GM21717 (cell line): ENCODE results near the gene ZBTB46.
A peak's percentile ranks its signal among the peaks of the same experiment; 100 is the strongest.

Source experiments
- ATAC-seq: cut with Tn5 transposase; IDR thresholded peaks from one replicate; pipeline ENCODE4 v1.9.1; 2021; ENCODE audit warnings: mild to moderate bottlenecking, moderate library complexity; ENCODE audit not compliant: unreplicated experiment

The ZBTB46 gene

DNA sequence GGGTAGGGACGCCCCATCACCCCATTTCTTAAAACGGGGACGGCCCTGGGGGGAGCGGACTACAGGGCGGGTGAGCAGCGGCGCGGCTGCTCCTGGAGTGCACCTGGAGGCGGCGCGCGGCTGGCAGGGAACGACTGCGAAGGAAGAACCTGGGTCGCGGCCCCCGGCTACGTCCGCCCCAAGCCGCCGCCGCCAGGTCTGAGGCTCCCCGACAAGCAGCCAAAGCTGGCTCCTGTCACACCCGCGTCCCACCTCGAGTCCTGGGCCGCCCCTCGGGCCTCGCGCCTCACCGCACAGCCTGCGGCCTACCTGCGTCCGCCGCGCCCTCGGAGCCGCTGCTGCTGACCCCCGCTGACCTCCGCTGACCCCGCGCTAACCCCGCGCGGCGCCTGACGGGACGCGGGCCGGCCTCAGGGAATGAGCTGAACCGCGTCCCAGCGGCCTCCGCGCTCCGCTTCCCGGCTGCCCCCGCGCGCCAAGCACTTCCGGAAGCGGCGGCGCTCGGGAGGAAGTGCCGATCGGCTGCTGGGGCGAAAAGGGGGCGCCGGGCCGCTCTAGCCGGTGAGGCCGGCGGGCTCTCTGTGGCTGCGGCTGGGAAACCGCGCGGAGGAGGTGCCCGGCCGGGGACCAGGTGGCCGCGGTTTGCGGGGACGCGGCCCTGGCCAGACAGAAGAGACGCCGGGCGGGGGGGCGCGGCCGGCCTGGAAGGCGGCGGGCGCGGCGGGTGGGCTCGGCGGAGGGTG lies 123.3 kb downstream of the ZBTB46 start, which contains the start of the genes ARFRP1 and ZGPAT:
ARFRP1 (minus strand) TSS at position 419 of the 743 bp plus-strand sequence. CDS start 885 bp downstream, outside the sequence.
ZGPAT (plus strand) TSS at position 482 of the 743 bp plus-strand sequence. CDS start 542 bp downstream, outside the sequence.
- peak; percentile 47 for ATAC-seq

- ATAC-seq, result peak; percentile 23
Measured at GRCh38 chr20:63706852-63707557, 124.1 kb downstream of the ZBTB46 start.

DNA sequence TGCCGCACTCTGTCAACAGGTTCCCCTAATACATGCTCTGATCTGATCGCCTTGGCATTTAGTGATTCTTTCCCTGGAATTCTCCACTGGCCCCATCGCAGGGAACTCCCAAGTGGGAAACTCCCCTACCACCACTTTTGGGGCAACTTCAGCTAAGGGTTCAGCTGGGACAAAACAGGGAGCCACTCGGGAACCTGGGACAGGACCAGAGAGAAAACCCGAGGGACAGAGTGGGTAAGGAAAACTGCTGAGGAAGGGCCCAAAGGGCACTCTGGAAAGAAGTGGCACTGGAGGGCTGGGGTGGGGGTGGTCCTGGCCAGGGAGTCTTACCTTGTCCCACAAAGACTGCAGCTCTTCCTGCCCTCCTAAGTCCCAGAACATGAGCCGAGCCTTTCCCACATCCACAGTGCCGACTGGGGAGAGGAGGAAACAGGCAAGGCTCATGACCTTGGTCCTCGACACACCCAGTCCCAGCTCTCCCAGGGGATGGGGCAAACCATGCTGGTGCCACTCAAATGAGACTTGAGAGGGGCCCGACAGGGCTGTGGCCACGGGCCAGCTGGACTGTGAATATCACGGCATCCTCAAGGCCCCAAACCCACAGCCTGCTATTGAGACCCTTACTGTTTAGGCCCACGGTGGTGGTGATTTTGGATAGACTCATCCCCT lies 124.9 kb downstream of the ZBTB46 start:
- ATAC-seq, result no peak

DNA sequence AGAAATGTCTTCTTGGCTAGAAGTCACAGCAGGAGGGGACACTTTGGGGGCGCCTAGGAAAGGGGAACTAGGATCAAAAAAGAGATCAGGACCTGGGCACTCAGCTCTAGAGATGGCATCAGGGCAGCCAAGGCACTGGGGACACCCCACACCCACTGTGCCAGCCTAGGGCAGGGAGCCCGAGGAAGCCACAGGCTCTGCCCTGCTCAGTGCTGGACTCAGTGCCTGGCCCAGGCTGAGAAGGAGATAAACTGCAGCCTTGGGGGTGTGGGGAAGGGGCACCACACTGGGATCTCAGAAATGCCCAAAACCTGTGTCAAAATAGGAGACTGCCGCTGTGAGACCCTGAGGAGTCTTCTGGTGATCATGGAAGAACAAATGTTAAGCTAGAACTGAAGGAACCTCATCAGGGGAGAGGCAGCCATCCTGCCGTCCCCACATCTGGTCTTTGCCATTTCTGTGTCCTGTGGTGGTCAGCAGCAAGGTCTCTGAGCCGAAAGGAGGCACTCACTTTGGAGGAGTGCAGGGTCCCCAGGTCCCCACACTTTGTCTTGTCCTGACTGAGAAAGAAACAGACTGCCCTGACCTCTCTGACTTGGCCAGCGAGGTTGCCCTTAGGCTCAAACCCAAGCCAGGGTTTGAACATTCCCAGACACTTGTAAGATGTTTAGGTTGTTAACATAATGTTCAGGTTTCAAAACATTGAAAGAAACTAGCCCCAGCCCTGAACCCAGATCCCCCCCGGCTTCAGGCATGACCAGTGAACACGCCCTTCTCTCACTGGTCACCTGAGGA lies 125.6 kb downstream of the ZBTB46 start:
- no peak for ATAC-seq

DNA sequence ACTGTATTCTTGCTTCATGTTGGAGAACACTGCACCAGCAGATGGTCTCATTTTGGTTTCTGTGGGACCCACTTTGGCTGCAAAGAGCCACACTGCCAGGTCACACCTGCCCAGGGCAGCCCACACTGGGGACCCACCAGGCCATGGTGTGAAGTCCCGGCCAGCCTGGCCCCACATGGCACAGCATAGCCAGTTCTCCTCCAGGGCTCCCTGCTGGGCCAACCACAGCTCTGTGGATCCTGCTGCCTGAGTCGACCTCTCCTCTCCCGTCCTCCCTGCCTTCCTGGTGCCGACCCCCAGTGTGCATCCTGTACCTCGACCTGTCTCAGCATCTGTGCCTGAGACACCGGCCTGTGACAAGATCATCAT lies 126.3 kb downstream of the ZBTB46 start:
- no peak for ATAC-seq

DNA sequence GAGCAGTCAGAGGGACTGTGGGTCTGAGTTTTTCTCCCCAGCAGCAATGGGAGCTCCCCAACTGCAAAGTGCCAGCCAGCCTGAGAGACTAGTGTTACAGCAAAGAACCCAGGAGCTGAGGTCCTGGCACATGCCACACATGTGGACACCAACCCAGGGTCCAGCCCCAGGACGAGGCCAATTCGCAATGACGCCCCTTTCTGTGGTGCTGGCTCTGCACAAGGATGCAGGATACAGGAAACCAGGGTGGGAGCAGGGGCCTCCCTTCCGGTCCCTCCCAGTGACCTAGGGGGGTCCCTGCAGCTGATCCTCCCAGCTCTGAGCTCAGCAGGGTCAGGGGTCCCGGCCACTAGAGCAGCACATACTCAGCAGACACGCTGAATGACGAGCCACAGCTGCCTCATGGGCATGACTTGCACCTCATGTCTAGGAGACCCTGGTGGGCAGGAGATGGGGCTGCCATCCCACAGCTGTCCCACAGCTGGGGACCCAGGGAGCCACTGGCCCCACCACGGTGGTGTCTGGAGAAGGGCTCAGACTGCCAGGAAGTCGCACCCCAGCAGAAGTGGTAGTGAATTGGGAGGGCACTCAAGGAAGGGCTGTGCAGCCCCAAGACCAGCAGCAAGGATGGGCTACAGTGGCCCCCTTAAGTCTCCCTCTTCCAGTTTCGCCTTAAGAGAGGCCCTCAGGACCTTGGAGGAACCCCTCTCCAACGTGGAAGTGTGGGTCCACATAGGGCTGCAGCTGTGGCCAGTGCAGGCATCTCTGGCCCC lies 126.9 kb downstream of the ZBTB46 start:
- ATAC-seq, result no peak

DNA sequence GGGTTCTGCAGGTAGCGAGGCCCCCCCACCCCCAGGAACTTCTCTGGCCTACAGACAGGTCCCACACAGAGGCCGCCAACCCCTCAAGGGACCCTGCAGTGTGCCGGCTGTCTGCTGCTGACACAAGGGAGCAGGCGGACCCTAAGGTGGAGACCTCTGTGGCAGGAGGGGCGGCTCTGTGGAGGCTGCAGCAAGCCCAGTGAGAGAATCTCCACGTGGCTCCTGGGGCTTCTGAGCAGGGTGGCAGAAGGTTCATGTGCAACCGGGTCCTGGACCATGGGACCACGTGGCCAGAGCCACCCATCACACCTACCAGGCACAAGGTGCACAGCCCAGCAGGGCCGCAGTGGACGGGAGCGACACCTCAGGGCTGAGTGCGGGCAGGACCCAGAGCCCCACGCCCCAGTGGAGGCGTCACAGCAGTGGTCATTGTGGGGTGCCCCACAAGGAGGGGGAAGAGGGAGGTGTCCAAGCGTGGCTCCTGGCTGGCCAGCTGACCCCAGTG lies 127.5 kb downstream of the ZBTB46 start:
- ATAC-seq, result no peak

DNA sequence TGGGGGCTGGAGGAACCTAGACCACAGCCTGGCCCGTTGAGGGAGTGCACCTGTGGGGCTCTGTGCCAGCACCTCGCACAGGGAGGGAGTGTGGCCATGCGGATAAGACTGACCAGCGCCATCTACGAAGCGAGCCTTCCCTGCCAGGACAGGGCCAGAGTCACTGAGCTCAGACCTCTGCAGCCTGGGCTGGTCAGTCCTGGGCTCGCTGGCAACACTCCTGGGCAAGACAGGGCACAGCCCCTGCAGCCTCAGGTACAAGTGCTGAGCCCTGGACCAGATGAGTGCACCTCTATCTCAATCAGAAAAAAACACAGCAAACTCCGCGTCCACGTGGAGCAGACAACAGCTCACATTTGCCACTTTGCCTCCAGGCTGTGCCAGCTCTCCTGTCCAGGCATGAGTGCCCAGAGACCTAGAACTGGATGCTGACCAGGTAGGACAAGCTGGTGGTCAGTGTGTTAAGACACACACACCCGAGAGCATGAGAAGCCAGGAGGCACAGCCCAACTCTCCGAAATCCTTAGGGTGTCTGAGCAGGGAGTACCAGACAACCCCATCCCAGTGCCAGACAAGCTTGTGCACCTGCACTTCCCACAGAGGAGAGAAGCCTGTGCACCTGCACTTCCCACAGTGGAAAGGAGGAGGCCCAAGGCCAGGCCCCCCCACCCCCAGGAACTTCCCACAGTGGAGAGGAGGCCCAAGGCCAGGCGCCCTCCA lies 128.2 kb downstream of the ZBTB46 start:
- ATAC-seq, result no peak

DNA sequence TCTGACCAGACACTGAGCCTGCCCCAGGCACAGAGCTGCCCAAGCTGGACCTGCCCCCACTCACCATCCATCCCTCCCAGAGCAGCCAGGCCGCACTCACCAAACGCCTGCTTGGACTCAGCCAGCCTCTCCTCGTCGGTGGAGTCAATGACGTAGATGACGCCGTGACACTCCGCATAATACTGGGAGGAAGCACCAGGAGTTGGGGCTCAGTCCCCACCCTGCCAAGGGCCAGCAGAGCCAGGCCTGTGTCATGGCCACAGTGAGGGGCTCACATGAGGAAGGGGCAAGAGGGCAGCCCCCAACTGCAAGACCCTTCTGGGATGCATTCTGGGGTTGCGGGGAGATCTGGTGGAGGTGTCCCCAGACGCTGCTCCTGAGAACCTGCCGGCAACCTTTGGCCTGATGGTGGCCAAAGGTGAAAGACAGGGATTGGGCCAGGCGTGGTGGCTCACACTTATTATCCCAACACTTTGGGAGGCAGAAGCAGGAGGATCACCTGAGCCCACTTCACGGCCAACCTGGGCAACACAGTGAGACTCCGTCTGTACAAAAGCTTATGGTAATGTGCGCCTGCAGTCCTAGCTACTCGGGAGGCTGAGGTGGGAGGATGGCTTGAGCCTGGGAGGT lies 128.9 kb downstream of the ZBTB46 start:
- no peak for ATAC-seq

DNA sequence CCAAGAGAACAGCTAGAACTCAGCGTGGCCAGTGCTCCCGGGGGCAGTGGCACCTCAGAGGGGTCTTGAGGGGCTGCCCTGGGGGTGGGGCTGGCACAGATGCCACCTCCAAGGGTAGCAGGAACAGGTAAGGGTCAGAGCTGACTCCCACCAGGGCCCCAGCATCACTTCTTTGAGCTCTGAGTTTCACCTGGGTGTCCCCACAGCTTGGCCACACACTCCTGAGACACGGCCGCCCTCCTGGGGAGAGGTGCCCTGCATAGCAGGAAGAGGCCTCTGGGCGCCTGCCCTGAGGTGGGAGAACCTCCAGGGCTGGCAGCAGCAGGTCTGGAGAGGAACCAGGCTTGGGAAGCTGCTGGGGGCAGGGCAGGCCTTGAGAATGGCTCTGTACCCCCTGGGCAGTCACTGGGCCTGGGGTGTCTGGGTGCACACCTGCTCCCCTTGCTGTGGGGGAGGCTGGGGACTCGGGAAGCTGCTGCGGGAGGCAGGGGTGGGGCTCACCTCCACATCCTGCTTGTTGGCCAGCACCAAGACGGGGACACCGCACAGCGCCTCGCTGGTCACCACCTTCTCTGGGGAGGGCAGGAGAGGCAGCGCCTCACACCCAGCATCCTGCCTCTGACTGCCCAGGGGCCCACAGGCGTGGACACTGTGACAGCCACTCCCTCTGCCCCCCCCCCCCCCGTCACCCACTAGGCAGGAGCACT lies 129.6 kb downstream of the ZBTB46 start:
- no peak for ATAC-seq

GRCh38 chr20:63701051-63701328 lies 130.1 kb downstream of the ZBTB46 start:
- no peak for ATAC-seq

- no peak for ATAC-seq
Measured at GRCh38 chr20:63700199-63701050, 130.6 kb downstream of the ZBTB46 start.

DNA sequence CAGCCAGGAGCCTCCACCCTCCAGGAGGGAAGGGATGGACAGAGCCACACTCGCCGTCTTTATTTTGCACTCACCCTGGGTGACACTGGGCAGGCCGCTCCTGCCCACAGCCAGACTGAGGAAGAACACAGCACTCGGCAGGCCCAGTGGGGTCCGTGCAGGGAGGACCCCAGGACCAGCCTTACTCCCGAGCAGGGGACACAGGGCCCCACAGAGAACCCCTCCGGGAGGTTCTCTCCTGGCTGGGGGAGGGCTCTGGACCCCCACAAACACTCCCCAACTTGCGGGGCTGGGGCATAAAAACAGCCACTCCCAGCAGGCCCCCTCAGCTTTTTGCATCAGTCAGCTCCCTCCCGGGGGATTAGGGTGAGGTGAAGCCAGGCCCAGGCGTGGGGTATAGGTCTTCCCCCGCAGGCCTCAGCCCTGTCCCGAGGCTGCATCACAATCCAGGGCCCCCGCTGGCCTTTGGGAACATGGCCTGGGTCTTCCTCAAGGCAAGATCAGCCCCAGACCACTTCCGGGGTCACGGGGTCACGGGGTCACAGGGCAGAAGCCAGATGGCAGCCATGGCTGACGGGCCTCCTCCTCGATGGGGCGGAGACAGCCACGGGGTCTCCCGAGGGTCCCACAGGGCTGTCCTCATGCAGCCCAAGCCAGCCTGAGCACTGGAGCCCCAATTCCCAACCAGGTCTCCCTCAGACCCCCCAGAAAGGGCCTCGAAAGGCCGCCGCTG lies 131.4 kb downstream of the ZBTB46 start:
- ATAC-seq, result no peak

- ATAC-seq, result no peak
Measured at GRCh38 chr20:63698739-63699465, 132.2 kb downstream of the ZBTB46 start.

DNA sequence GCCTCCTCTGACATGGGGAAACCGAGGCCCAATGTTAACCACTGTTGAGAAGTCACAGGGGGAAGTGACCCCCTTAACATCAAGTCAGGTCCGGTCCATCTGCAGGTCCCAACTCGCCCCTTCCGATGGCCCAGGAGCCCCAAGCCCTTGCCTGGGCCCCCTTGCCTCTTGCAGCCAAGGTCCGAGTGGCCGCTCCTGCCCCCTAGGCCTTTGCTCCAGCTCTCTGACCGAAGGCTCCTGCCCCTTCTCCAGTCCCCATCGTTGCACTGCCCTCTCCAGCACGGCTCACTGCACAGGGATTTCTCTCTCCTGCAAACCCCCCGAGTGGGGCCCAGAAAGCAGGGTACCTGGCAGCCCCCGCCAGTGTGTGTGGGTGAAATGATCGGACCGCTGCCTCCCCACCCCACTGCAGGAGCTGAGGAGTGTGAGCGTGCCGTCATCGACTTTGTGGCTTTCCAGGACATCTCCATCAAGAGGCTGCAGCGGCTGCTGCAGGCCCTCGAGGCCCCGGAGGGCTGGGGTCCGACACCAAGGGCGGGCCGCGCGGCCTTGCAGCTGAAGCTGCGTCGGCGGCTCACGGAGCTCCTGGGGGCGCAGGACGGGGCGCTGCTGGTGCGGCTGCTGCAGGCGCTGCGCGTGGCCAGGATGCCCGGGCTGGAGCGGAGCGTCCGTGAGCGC lies 133.1 kb downstream of the ZBTB46 start:
- no peak for ATAC-seq
